ENCODE data around the gene ITGAE. TPM values are rescaled to one million over a fixed set of nuclear protein-coding genes. Genes with fewer than 3 reads are reported as not detected.

ITGAE gene
- total and polyA plus RNA-seq, 8 donors, result 21.0 to 46.1 (median 41.0) TPM

GRCh38 chr17:3691617-3692067 lies 109.3 kb downstream of the ITGAE start:
- DNase-seq (no peak), ATAC-seq (no peak)
- Histone ChIP-seq H3K27ac (no peak overlapping the region), H3K36me3 (no peaks in the 10 kb centered on the region), H3K9me3 (no peaks in the 10 kb centered on the region), H3K4me1 (peaks cover 4 to 18% of the 10 kb centered on the region in 2 donors), H3K4me3 (no peak overlapping the region), H3K27me3 (peaks cover 24 to 85% of the 10 kb centered on the region in 2 donors)
- intact Hi-C loops (cut with DNase I), result no loop called here
- no peak for TF ChIP-seq CTCF (IDR thresholded peaks at IDR 0.05)

- no peak overlapping the region for H3K4me3 ChIP-seq
- no peaks in the 10 kb centered on the region for H3K36me3 ChIP-seq
- no peak overlapping the region for H3K27ac ChIP-seq
- no peaks in the 10 kb centered on the region for H3K9me3 ChIP-seq
- intact Hi-C loops (cut with DNase I), result no loop called here
- no peak for ATAC-seq
- DNase-seq, result no peak
- TF ChIP-seq CTCF (IDR thresholded peaks at IDR 0.05), result no peak
- H3K4me1 ChIP-seq, result peaks cover under 1 to 5% of the 10 kb centered on the region in 2 donors
- H3K27me3 ChIP-seq, result peaks cover 10 to 75% of the 10 kb centered on the region in 2 donors
Observed at GRCh38 chr17:3690094-3690715, 110.8 kb downstream of the ITGAE start.

DNA sequence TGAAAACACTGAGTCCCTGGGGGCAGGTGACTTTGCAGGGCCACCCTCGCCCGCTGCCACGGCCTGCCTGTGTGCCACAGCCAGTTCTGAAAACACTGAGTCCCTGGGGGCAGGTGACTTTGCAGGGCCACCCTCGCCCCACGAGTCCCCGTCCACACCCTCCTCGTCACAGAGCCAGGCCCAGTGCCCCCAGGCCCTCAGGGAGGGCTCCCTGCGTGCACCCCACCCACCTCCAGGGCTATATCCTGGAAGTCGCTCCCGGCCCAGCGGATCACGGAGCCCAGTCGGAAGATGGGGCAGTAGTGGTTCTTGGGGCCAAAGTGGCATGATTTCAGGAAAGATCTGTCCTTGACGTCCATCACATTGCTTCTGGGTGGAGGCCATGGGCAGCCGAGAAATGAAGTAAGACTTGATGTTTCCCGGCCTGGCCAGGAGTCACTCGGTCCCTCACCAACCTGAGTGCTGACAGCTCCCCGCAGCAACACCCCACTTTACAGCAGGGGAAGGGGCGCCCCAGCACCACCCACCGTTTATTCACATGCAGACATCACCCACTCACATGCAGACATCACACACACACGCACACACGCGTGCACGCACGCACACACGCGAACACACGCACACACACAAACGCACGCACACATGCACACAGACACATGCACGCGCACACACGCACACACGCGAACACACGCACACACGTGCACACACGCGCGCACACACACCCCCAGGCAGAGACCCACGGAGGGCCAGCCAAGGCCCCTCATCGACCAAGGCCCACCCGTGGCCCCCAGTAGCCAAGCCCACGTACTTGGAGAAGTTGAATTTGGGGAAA lies 111.5 kb downstream of the ITGAE start:
- intact Hi-C loops (cut with DNase I), result no loop called here
- ATAC-seq (no peak), DNase-seq (no peak)
- Histone ChIP-seq H3K4me3 (no peak overlapping the region), H3K27ac (no peak overlapping the region), H3K4me1 (no peaks in the 10 kb centered on the region), H3K9me3 (no peaks in the 10 kb centered on the region), H3K27me3 (peaks cover 2 to 75% of the 10 kb centered on the region in 2 donors), H3K36me3 (no peaks in the 10 kb centered on the region)
- no peak for TF ChIP-seq CTCF (IDR thresholded peaks at IDR 0.05)

- Histone ChIP-seq H3K4me1 (no peaks in the 10 kb centered on the region), H3K36me3 (no peaks in the 10 kb centered on the region), H3K27me3 (peaks cover 0 to 75% of the 10 kb centered on the region in 2 donors), H3K27ac (no peak overlapping the region), H3K9me3 (no peaks in the 10 kb centered on the region), H3K4me3 (no peak overlapping the region)
- intact Hi-C loops (cut with DNase I), result no loop called here
- TF ChIP-seq CTCF (IDR thresholded peaks at IDR 0.05), result no peak
- ATAC-seq, result no peak
- no peak for DNase-seq
Observed at GRCh38 chr17:3688852-3689261, 112.1 kb downstream of the ITGAE start.

- ATAC-seq (no peak), DNase-seq (no peak)
- TF ChIP-seq CTCF (IDR thresholded peaks at IDR 0.05), result no peak
- Histone ChIP-seq H3K36me3 (no peaks in the 10 kb centered on the region), H3K4me3 (no peak overlapping the region), H3K4me1 (peaks cover 0 to 1% of the 10 kb centered on the region in 2 donors), H3K27ac (no peak overlapping the region), H3K9me3 (no peaks in the 10 kb centered on the region), H3K27me3 (peaks cover 0 to 75% of the 10 kb centered on the region in 2 donors)
- intact Hi-C loops (cut with DNase I), result no loop called here
Observed at GRCh38 chr17:3688027-3688553, 112.9 kb downstream of the ITGAE start.
